NCI-H1105 treated with DMSO at 0.1 percent for 48 hours (cell line): ENCODE results near the gene ZDHHC3.

ENCODE experiments used
- DNase-seq: peaks from one replicate; lab custom pipeline; 2025; lab: John Stamatoyannopoulos, UW

The ZDHHC3 gene

GRCh38 chr3:44926921-44927320 is 49.1 kb downstream of the ZDHHC3 start:
- no peak for DNase-seq

- DNase-seq, result no peak
Observed at GRCh38 chr3:44926172-44926571, 49.8 kb downstream of the ZDHHC3 start.

GRCh38 chr3:44924457-44925084 is 51.4 kb downstream of the ZDHHC3 start:
- no peak for DNase-seq

DNA sequence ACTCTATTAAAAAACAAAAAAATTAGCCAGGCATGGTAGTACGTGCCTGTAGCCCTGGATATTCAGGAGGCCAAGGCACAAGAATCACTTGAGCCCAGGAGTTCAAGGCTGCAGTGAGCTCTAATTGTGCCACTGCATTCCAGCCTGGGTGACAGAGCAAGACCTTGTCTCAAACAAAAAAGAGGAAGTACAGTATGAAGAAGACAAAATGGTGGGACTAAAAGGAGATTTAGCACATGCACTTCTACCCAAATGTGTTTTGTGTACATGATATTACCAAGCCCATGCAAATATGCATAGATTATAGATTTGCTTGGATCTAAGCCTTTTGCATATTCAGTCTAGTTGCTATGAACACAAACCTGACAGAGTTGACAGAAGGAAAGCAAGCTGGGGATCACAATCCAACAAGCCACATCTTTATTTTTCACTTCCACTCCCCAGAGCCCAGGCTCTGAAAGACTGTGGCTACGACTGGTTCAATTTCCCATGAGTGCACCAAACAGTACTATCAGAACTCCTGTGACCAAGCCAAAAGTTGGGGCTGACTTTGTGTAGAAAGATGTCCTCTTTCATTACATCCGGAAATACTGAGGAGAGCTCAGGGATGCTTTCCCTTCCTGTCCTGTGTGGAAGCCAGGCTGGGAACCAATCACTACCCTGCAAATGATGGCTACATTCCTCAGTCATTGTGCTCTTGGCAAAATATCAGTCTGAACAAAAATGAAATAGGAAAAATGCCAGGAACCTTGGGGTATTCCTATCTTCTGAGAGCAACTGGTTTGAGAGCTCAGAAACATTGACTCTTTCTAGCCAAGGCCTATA is 52.1 kb downstream of the ZDHHC3 start:
- no peak for DNase-seq

GRCh38 chr3:44920081-44920480 is 55.9 kb downstream of the ZDHHC3 start:
- DNase-seq, result no peak

GRCh38 chr3:44918581-44918980 is 57.4 kb downstream of the ZDHHC3 start:
- no peak for DNase-seq

DNA sequence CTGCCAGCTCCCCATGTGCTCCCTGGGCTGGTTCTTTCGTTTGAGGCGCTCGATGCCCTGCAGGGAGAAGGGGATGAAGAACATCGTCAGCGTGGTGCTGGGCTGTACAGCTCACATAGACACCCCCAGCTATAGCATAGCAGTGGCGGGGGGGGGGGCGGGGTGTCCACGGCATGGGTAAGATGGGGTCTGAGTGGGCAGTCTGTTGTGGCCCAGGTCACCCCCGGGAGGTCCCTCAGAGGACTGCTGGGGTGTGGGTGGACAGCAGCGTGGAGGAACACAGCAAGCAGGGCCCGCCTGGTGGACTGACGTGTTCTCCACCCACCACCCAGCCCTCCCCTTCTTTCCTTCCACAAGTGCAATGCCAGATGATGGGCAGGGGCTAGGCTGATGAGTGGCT is 57.9 kb downstream of the ZDHHC3 start:
- no peak for DNase-seq

DNA sequence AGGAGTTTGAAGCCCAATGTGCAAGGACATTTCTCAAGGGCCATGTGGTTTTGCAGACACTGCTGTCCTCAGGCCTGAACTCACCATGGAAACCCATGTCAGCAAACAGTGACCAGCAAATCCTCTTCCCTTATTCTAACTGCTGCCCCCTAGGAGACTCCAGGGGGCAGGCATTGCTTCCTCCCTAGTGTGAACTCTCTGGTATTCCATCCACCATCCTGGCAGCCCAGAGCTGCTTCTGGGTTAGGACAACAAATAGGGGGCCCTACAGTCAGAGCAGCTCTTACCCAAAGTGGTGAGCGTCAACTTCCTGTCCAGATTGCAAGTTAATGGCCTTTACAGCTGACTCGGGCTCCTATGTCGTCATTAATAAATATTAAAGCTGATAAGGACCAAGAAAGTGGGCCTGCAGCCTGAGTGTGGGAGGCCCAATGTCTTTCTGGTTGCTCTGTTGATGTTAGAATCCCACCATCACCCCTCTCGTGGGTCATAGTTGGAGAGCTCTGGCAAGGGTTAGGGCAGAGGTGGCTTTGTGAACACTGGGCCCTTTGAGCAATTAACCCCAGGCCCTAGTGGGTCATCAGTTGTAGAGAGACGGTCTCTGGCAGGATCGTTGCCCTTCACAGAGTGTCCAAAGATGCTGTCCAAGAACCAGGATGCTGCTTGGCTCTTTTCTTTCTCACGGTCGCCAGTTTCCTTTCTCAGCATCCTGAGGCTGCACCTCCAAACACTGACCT is 60.1 kb downstream of the ZDHHC3 start:
- DNase-seq, result no peak

- no peak for DNase-seq
Observed at GRCh38 chr3:44914936-44915335, 61.0 kb downstream of the ZDHHC3 start.

DNA sequence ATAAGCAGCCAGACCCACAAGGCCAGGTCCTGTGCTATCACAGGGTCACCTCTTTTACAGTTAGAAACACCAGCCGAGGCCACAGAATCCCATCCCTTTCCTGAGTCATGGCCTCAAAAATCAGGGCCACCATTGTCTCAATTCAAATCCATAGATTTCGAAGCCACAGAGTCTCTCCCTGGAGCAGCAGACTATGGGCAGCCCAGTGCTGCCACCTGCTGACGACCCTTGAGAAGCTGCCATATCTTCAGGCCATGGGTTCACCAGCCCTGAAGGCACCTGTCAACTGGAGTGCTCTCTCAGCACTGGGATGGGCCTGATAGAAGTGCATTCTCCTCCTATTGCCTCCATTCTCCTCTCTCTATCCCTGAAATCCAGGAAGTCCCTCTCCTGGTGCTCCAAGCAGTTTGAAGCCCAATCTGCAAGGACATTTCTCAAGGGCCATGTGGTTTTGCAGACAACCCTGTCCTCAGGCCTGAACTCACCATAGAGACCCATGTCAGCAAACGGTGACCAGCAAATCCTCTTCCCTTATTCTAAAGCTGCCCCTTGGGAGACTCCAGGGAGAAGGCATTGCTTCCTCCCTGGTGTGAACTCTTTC is 62.0 kb downstream of the ZDHHC3 start:
- DNase-seq, result peak; percentile 50

DNA sequence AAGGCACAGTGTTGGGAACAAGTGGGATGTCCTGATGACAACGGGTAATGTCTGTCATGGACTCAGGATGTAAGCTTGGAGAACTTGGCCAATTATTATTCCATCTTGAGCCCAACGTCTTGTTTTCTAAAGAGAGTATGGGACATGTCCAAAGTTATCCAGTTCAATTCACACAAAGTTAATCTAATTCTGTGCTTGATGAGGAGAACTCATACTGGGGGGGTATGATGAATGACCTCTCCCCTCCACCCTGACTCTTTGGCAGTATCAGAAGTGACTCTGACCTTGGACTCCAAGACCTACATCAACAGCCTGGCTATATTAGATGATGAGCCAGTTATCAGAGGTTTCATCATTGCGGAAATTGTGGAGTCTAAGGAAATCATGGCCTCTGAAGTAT is 65.3 kb downstream of the ZDHHC3 start:
- no peak for DNase-seq

DNA sequence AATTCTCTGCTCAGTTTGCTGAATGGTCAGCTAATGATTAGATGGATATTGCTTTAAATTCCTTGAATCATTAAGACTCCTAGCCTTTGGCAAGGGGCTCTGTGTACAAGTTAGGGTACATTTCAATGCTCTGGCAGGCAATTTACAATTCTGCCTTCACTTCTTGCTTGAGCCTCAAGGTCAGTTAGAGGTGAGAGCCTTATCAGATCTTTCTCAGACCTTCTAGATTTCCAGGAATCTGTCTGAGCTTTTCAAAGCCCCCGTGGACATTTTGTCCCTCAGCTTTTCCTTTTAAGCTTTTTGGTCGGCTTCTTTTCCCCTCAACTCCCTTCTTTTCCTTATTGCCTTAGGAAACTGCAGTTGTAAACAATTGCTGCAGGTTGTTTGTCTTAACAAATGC is 66.9 kb downstream of the ZDHHC3 start:
- no peak for DNase-seq

GRCh38 chr3:44907612-44908011 is 68.4 kb downstream of the ZDHHC3 start:
- DNase-seq, result no peak

DNA sequence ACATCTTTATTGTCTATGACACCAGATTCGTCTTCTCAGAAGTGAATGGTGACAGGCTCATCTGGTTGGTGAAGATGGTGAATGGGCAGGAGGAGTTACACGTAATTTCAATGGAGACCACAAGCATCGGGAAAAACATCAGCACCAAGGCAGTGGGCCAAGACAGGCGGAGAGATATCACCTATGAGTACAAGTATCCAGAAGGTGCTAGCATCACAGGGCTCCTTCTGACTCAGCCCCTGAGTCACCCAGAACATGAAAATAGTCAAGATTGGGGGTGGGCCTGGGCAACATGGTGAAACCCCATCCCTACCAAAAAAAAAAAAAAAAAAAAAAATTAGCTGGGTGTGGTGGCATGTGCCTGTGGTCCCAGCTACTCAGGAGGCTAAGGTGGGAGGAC is 69.0 kb downstream of the ZDHHC3 start:
- DNase-seq, result no peak

DNA sequence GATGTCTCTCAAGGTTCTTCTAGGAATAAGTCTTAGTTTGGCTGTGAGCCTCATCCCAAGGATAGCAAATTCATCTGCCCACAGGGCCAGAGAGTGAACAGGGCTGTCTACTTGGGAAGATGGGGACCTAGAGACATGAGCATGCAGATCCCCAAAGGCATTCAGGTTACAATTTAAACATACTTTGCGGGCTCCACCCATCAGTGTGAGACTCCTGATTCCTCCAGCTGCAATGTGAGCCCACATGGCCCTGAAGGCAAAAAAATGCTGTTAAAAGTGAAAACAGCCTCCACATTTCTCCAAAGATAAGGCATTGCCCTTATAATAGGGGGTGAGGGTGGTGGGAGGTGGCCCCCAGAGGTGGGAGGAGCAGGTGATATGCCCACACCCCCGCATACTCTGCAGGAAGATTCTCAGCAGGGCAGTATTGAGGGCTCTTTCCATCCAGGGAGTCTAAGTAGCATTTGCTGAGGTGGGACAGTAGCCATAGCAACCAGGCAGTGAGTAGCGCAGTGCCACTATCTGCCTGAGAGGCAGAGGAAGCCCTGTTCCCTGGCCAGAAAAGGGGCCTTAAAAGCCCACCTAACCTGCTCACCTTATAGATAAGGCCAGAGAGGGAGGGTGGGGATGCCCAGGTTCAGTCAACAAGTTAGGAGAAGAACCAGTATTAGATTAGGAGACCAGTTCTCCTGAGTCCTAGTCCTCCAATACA is 70.4 kb downstream of the ZDHHC3 start:
- no peak for DNase-seq

- no peak for DNase-seq
Observed at GRCh38 chr3:44903751-44904150, 72.2 kb downstream of the ZDHHC3 start.

DNA sequence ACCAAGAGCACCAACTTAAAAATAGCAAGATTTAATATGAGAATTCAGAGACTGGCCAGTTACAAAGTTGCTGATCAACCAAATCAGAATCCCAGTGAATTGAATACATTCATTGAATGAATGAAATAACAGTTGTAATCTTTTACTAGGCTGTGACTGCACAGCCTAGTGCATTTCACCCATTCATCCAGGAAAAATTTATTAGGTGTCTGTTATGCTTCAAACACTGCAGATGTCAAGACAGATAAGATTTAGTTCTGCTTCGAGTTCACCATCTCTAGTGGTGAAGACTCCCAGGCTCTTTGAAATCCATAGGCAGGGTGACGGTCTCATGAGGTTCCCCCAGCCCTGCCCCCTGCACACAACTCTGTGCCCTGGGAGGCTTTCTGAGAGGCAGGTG is 72.7 kb downstream of the ZDHHC3 start:
- DNase-seq, result no peak

DNA sequence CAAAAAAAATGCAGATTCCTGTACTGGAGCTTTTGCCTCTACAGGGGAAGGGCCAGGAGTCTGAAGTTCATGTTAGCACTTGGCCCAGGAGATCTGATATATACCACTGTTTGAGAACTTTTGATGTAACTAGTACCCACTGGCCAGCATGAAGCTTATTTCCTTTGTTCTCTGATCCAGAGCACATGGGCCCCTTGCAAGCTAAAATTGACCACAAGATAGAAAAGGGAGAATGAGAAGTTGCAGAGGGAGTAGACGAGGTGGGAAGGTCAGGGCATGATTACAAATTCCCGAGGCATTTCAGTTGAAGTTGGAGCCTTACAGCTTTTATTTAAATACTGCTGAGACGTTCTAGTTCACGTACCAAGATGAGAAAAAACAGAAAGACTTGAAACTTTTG is 73.3 kb downstream of the ZDHHC3 start:
- no peak for DNase-seq

- DNase-seq, result no peak
Observed at GRCh38 chr3:44899683-44900367, 76.1 kb downstream of the ZDHHC3 start.

DNA sequence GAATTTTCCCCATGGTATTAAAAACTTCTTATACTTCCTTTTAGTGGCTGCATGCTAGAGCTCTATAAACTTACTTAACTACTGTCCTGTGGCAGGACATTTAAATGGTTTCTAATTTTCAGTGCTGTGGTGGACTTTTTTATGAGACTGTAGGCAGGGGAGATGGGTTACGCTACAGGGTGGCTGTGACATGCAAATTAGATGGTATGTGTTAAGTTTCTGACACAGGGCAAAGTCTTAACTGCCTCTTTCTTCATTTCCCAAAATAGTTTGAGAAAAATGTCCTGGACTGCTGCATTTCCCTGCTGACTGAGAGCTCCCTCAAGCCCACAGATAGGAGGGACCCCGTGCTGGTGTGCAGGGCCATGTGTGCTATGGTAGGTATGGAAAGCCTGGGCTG is 79.5 kb downstream of the ZDHHC3 start:
- DNase-seq, result no peak

- no peak for DNase-seq
Observed at GRCh38 chr3:44894485-44894884, 81.5 kb downstream of the ZDHHC3 start.
